Natural killer cell (primary cell): ENCODE results near the gene PTPRT. TPM values are rescaled to one million over a fixed set of nuclear protein-coding genes. Genes with fewer than 3 reads are reported as not detected.
A peak's percentile ranks its signal among the peaks of the same experiment; 100 is the strongest.
"Not testable (repeated sequence)": the region's sequence is repeated elsewhere in the genome, so short reads cannot be mapped to it uniquely, and the experiment has no call there.

ENCODE experiments used
- ATAC-seq, 3 donors: fragments of 150-1000 bp in 2 of 3; fragments of 200-7000 bp in 1 of 3; cut with Tn5 transposase; 1 replicate in 1 of 3; 2 replicates in 2 of 3; pipeline ENCODE4 v1.10.0; 2021; ENCODE audit warnings: mild to moderate bottlenecking in 2 of 3, moderate library complexity in 2 of 3
- DNase-seq, 2 donors: peaks; one replicate each; pipeline versions ENCODE4 v3.0.0 to v3.0.0-alpha.2; 2013 to 2021; ENCODE audit warnings: mixed read lengths in 1 of 2
- H3K27ac ChIP-seq: one replicate; pipeline ENCODE4 v1.5.1; 2013; ENCODE audit warnings: mild to moderate bottlenecking, low read length
- H3K27me3 ChIP-seq: one replicate; pipeline ENCODE4 v1.6.1; 2013; ENCODE audit warnings: low read length; ENCODE audit not compliant: control insufficient read depth, insufficient read depth
- H3K36me3 ChIP-seq: one replicate; pipeline ENCODE4 v1.6.1; 2013; ENCODE audit warnings: low read length; ENCODE audit not compliant: control insufficient read depth, insufficient read depth
- H3K4me1 ChIP-seq: one replicate; pipeline ENCODE4 v1.6.1; 2013; ENCODE audit warnings: low read length; ENCODE audit not compliant: control insufficient read depth, insufficient read depth
- H3K4me3 ChIP-seq: one replicate; pipeline ENCODE4 v1.5.1; 2013; ENCODE audit warnings: low read length
- H3K9me3 ChIP-seq: one replicate; pipeline ENCODE4 v1.6.1; 2013; ENCODE audit warnings: low read length; ENCODE audit not compliant: control insufficient read depth, insufficient read depth
- H3K27ac Mint-ChIP-seq, 2 donors: one replicate each; pipeline ENCODE4 v1.8.0; 2022; ENCODE audit warnings: mild to moderate bottlenecking in 2 of 2, mixed read lengths in 2 of 2, moderate library complexity in 1 of 2
- H3K27me3 Mint-ChIP-seq, 2 donors: one replicate each; pipeline ENCODE4 v1.8.0; 2022; ENCODE audit warnings: low read depth in 2 of 2, mixed read lengths in 2 of 2
- H3K36me3 Mint-ChIP-seq: one replicate; pipeline ENCODE4 v1.8.0; 2022; ENCODE audit warnings: mixed read lengths
- H3K4me1 Mint-ChIP-seq, 2 donors: one replicate each; pipeline ENCODE4 v1.8.0; 2022; ENCODE audit warnings: mixed read lengths in 2 of 2
- H3K4me3 Mint-ChIP-seq: one replicate; pipeline ENCODE4 v1.8.0; 2022; ENCODE audit warnings: mild to moderate bottlenecking, moderate library complexity, mixed read lengths
- H3K9me3 Mint-ChIP-seq, 2 donors: one replicate each; pipeline ENCODE4 v1.8.0; 2022; ENCODE audit warnings: mixed read lengths in 2 of 2
- CTCF ChIP-seq: fragments of 200-600 bp; IDR thresholded peaks from one replicate; pipeline ENCODE4 v1.8.0; 2022; ENCODE audit warnings: antibody characterized with exemption
- WGBS: methylation state at CpG from one replicate; pipeline ENCODE4 v1.1.7; 2013; ENCODE audit warnings: missing lambda C conversion rate; ENCODE audit not compliant: insufficient coverage; 5-methylcytosine and 5-hydroxymethylcytosine counted together
- intact Hi-C: fragments of 100-400 bp; cut with micrococcal nuclease; formaldehyde crosslinking; loops from one replicate; pipeline ENCODE4 v1.14.2; 2022
- total RNA-seq, 4 donors: library from RNA; stranded (reverse); fragments of 120-200 nt in 1 of 4; gene quantifications; one replicate each; pipeline versions ENCODE4 v1.2.3 to v1.2.4, GENCODE V29; 2013 to 2022

The PTPRT gene
- total RNA-seq, 3 donors from 2014 or later (not counting 1 experiment from before 2014, with no cell fraction given) = not detected

DNA sequence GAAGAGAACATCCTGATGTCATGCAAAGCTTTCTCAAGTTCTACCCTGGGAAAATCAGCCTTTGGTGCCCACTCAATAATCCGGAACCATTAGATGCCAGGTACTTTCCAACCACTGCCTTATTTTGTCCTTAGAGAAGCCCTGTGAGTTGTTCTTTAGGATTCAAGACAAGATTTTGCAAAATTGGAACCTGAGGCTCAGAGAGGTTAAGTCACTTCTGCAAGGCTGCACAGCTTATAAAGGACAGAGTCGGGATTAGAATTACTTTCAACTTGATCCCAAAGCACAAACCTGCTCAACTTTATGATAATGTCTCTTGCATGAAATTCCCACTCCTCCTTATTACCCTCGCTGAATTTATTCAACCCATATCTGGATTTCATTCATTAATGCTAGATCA, 287.2 kb downstream of the PTPRT start:
- no peak for TF ChIP-seq CTCF
- no peak overlapping the region for H3K27ac Mint-ChIP-seq
- H3K4me3 Mint-ChIP-seq = no peak overlapping the region
- no peak overlapping the region for H3K4me3 ChIP-seq
- DNase-seq (no peak), ATAC-seq (no peak)
- H3K36me3 Mint-ChIP-seq = no peaks in the 10 kb centered on the region
- 91% methylated on average over 2 of the region's 3 CpGs for WGBS
- H3K27ac ChIP-seq = no peak overlapping the region
- intact Hi-C loops = no loop called here
- H3K9me3 ChIP-seq = no peaks in the 10 kb centered on the region
- no peaks in the 10 kb centered on the region for H3K36me3 ChIP-seq
- no peaks in the 10 kb centered on the region for H3K4me1 Mint-ChIP-seq
- H3K27me3 ChIP-seq = no peaks in the 10 kb centered on the region
- H3K4me1 ChIP-seq = no peaks in the 10 kb centered on the region
- H3K9me3 Mint-ChIP-seq = peaks cover 0 to 4% of the 10 kb centered on the region in 2 donors
- H3K27me3 Mint-ChIP-seq = peaks cover 0 to 6% of the 10 kb centered on the region in 2 donors

DNA sequence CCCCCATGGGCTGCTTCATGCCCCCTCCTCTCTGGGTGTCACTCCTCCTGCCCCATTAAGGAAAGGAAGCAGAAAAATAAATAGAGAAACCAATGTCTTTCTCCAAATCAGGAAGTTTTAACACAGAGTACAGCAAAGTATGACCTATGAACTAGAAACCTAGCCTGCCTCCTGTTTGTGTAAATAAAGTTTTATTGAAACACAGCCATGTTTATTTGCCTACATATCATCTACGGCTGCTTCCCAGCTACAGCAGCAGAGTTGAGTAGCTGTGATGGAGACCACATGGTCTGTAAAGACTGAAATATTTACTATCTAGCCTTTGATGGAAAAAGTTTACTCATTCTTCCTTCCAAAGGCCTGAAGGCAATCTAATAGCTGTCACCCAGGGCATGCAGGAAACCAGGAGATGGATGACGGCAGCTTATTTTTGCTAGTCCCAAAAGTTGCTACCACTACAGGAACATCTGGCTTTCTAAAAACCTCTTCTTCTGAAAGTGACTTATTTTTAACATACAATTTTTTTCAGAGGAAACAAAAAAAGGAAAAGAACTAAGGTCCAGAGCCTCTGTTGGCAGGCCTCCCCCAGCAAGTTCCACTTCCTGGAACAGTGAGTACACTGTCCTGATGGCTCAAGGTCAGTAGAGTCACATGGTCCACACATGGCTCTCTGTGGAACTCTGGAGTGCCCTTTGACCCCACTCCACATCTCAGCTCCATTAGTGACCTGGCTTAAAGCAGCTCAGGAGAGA, 287.8 kb downstream of the PTPRT start:
- Histone ChIP-seq H3K9me3 (no peaks in the 10 kb centered on the region), H3K36me3 (no peaks in the 10 kb centered on the region), H3K4me1 (no peaks in the 10 kb centered on the region), H3K27ac (no peak overlapping the region), H3K27me3 (no peaks in the 10 kb centered on the region), H3K4me3 (no peak overlapping the region)
- Mint-ChIP-seq H3K9me3 (peaks cover 0 to 2% of the 10 kb centered on the region in 2 donors), H3K4me3 (no peak overlapping the region), H3K27me3 (peaks cover 0 to 1% of the 10 kb centered on the region in 2 donors), H3K36me3 (no peaks in the 10 kb centered on the region), H3K27ac (no peak overlapping the region), H3K4me1 (no peaks in the 10 kb centered on the region)
- no peak for DNase-seq
- TF ChIP-seq CTCF = no peak
- 94% methylated on average over 1 of the region's 2 CpGs for WGBS
- no peak for ATAC-seq
- intact Hi-C loops = no loop called here

DNA sequence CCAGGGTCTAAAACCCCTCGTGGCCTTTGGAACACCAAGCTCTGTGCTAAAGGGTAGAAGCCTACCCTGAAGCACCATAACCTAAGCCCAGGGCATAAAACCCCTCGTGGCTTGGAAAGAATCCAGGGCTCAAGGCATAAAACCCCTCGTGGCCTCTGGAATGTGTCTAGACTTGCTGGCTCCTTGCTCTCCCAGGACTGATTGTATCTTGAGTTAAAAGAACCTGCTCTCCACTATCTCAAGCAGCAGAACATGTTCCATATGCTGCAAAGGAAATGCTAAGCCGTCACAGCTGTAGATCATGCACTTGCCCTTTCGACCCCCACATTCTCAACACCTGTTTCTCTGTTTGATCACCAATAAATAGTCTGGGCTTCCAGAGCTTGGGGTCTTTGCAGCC, 288.9 kb downstream of the PTPRT start:
- H3K4me1 ChIP-seq, H3K4me3 Mint-ChIP-seq, H3K9me3 ChIP-seq, H3K27ac ChIP-seq, H3K27ac Mint-ChIP-seq, ATAC-seq, H3K4me3 ChIP-seq, H3K36me3 Mint-ChIP-seq, H3K4me1 Mint-ChIP-seq, DNase-seq, H3K27me3 ChIP-seq, H3K36me3 ChIP-seq, intact Hi-C loops, H3K27me3 Mint-ChIP-seq, H3K9me3 Mint-ChIP-seq: not testable (repeated sequence)
- 15% methylated on average over 5 of the region's 5 CpGs for WGBS

DNA sequence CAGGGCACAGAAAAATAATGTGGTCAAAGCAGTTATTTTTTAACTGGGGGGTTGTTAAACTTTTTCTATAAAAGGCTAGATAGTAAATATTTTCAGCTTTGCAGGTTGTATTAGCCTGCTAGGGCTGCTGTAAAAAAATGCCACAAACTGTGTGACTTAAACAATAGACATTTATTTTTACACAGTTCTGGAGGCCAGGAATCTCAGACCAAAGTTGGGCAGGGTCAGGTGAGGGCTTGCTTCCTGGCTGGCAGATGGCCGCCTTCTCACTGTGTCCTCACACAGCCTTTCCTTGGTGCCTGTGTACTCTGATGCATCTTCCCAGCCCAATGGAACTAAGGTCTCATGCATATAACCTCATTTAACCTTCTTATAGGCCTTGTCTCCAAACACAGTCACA, 294.7 kb downstream of the PTPRT start:
- no peak for DNase-seq
- no peak for TF ChIP-seq CTCF
- Mint-ChIP-seq H3K9me3 (peaks cover 4 to 5% of the 10 kb centered on the region in 2 donors), H3K4me1 (no peaks in the 10 kb centered on the region), H3K27me3 (no peaks in the 10 kb centered on the region), H3K36me3 (no peaks in the 10 kb centered on the region), H3K27ac (no peak overlapping the region), H3K4me3 (no peak overlapping the region)
- peak in 1 of 3 donors; percentile 12 for ATAC-seq
- Histone ChIP-seq H3K4me1 (no peaks in the 10 kb centered on the region), H3K4me3 (no peak overlapping the region), H3K9me3 (peaks cover 4% of the 10 kb centered on the region), H3K36me3 (no peaks in the 10 kb centered on the region), H3K27me3 (no peaks in the 10 kb centered on the region), H3K27ac (no peak overlapping the region)
- WGBS = 91% methylated on average over 1 of the region's 1 CpG
- intact Hi-C loops = no loop called here
